ENCODE results near the gene GAL3ST1. TPM values are rescaled to one million over a fixed set of nuclear protein-coding genes. Genes with fewer than 3 reads are reported as not detected.

The GAL3ST1 gene
- total RNA-seq, 1 donor from 2014 or later, result 2.5 TPM

- no peak for TF ChIP-seq CTCF (IDR thresholded peaks at IDR 0.05)
- H3K36me3 ChIP-seq, result no peaks in the 10 kb centered on the region
- intact Hi-C loops (cut with DNase I), result no loop called here
These were observed 52.9 kb downstream of the GAL3ST1 start for GRCh38 chr22:30521368-30522156.

GRCh38 chr22:30519842-30520425, 54.5 kb downstream of the GAL3ST1 start:
- Histone ChIP-seq H3K4me1 (no peaks in the 10 kb centered on the region), H3K27me3 (no peaks in the 10 kb centered on the region), H3K36me3 (no peaks in the 10 kb centered on the region), H3K4me3 (no peak overlapping the region), H3K9me3 (no peaks in the 10 kb centered on the region), H3K27ac (no peak overlapping the region)
- intact Hi-C loops (cut with DNase I), result no loop called here
- ATAC-seq (no peak), DNase-seq (no peak)
- no peak for TF ChIP-seq CTCF (IDR thresholded peaks at IDR 0.05)

More at GRCh38 chr22:30521368-30522156, 52.9 kb downstream of the GAL3ST1 start:
- no peak overlapping the region for H3K4me3 ChIP-seq
- DNase-seq (no peak), ATAC-seq (no peak)
- no peak overlapping the region for H3K27ac ChIP-seq
- H3K27me3 ChIP-seq, result no peaks in the 10 kb centered on the region
- no peaks in the 10 kb centered on the region for H3K4me1 ChIP-seq
- no peaks in the 10 kb centered on the region for H3K9me3 ChIP-seq

DNA sequence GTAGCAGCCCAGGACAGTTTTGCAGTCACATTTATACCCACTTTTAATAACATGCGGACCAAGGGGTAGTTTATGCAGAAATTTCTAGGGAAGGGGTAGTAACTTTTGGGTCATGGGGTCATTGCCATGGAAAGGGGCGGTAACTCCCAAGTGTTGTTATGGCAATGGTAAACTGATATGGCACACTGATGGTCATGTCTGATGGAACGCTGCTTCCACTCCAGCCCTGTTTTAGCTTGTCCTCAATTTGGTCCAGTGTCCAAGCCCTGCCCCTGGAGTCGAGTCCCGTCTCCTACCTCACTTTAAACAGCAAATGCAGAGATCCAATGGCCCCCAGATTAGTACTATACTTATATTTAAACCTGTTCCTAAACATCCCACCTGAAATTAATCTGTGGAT, 57.7 kb downstream of the GAL3ST1 start:
- no peak for TF ChIP-seq CTCF (IDR thresholded peaks at IDR 0.05)
- H3K27ac ChIP-seq, result no peak overlapping the region
- intact Hi-C loops (cut with DNase I), result no loop called here
- DNase-seq, result no peak
- H3K4me3 ChIP-seq, result no peak overlapping the region
- no peaks in the 10 kb centered on the region for H3K4me1 ChIP-seq
- H3K27me3 ChIP-seq, result no peaks in the 10 kb centered on the region
- no peak for ATAC-seq
- H3K36me3 ChIP-seq, result no peaks in the 10 kb centered on the region
- no peaks in the 10 kb centered on the region for H3K9me3 ChIP-seq

DNA sequence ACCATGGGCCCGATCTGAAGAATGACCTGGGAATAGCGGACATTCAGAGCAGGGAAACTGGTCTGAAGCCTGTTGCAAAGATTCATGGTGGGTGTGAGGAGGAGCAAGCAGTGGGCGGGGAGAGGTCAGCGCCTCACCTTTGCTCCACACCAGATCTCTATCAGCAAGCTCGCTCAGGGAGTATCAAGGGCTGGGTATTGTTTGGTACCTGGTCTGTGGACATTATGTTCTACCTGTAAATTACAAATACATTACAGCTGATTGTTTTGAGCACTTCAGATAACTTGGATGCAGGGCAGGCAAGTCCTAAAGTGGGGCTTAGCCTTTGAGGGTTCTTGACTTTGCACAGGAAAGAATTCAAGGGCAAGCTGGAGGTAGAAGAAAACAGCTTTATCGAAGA, 58.2 kb downstream of the GAL3ST1 start:
- Histone ChIP-seq H3K4me3 (no peak overlapping the region), H3K9me3 (no peaks in the 10 kb centered on the region), H3K36me3 (no peaks in the 10 kb centered on the region), H3K27ac (no peak overlapping the region), H3K4me1 (no peaks in the 10 kb centered on the region), H3K27me3 (no peaks in the 10 kb centered on the region)
- intact Hi-C loops (cut with DNase I), result no loop called here
- DNase-seq (no peak), ATAC-seq (peak; percentile 53)
- no peak for TF ChIP-seq CTCF (IDR thresholded peaks at IDR 0.05)

DNA sequence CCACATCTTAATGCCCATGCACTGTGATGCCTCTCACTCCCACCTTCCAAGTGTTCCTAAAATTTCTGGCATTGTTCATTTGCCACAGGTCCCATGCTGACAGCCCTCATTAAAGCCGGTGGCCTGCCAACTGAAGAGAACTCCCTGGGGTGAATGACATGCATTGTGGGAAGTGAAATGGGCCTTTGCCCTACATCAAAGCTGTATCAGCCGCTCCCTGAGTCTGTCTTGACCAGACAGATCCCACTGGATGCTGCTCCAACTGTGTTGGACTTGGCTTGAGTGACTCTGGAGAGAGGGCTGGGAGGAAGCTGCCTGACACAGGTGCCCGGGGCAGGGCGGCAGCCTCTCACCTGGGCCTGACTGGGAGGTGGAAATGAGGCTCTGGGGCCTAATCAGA, 60.2 kb downstream of the GAL3ST1 start:
- H3K36me3 ChIP-seq, result no peaks in the 10 kb centered on the region
- no peaks in the 10 kb centered on the region for H3K9me3 ChIP-seq
- DNase-seq (no peak), ATAC-seq (no peak)
- H3K4me3 ChIP-seq, result no peak overlapping the region
- no peak for TF ChIP-seq CTCF (IDR thresholded peaks at IDR 0.05)
- H3K27ac ChIP-seq, result no peak overlapping the region
- no peaks in the 10 kb centered on the region for H3K4me1 ChIP-seq
- intact Hi-C loops (cut with DNase I), result no loop called here
- H3K27me3 ChIP-seq, result no peaks in the 10 kb centered on the region

Measured in upper lobe of right lung (tissue), 1 donor.